Measurements from ENCODE around the gene ATP8B3. TPM values are rescaled to one million over a fixed set of nuclear protein-coding genes. Genes with fewer than 3 reads are reported as not detected.

Gene ATP8B3
- total and polyA plus RNA-seq, 9 of the 15 experiments (the other 6 are each of a cell fraction or from before 2014, with no cell fraction given): 1.2 to 12.3 (median 3.8) TPM

GRCh38 chr19:1836458-1837221 is 24.6 kb upstream of the ATP8B3 start (continued):
- TF ChIP-seq ZFPM2 (CRISPR knock-in tag; IDR thresholded peaks at IDR 0.05) (no peak), ZBTB40 (IDR thresholded peaks at IDR 0.05) (no peak), ZBTB40 (CRISPR knock-in tag; IDR thresholded peaks at IDR 0.05) (no peak), ZBTB9 (CRISPR knock-in tag; IDR thresholded peaks at IDR 0.05) (peak; percentile 20; the same call in 1 of the 2 replicates), HEY1 (CRISPR knock-in tag; IDR thresholded peaks at IDR 0.05; ENCODE audit: borderline replicate concordance) (no peak), MAZ (CRISPR knock-in tag; conservative IDR thresholded peaks at IDR 0.05 in 1 of 2, IDR thresholded peaks at IDR 0.05 in 1 of 2) (peak; percentile 70 to 75), ATF2 (CRISPR knock-in tag; IDR thresholded peaks at IDR 0.05) (no peak), ZNF551 (CRISPR knock-in tag; IDR thresholded peaks at IDR 0.05) (no peak), ZNF584 (CRISPR knock-in tag; IDR thresholded peaks at IDR 0.05; ENCODE audit: low read depth) (0 out of 2 replicates have a peak, but pooled peaks have one; percentile 45), MYC (IDR thresholded peaks at IDR 0.05; ENCODE audit: low read depth, low read length) (peak; percentile 36; the same call in 1 of the 2 replicates), MYC (CRISPR knock-in tag; IDR thresholded peaks at IDR 0.05; ENCODE audit: borderline replicate concordance, low read depth) (no peak), HDAC6 (IDR thresholded peaks at IDR 0.05; ENCODE audit: low read depth, low read length) (no peak), FUS (optimal IDR thresholded peaks at IDR 0.05; ENCODE audit: low read depth, low read length) (no peak), ATF7 (IDR thresholded peaks at IDR 0.05) (peak; percentile 89), CHD2 (IDR thresholded peaks at IDR 0.05; ENCODE audit: low read depth, low read length) (no peak), ZNF232 (CRISPR knock-in tag; IDR thresholded peaks at IDR 0.05) (no peak), BRD9 (IDR thresholded peaks at IDR 0.05; ENCODE audit: low read depth, partially characterized antibody) (no peak)
